Osteocyte (in vitro differentiated cells): ENCODE data around the gene TTC39A. TPM values are rescaled to one million over a fixed set of nuclear protein-coding genes. Genes with fewer than 3 reads are reported as not detected.

Experiments
- DNase-seq: peaks from one replicate; pipeline ENCODE4 v3.0.0; 2021; ENCODE audit warnings: mixed read lengths; ENCODE audit not compliant: unreplicated experiment; ENCODE audit errors: extremely low spot score
- H3K27ac Mint-ChIP-seq: one replicate; pipeline ENCODE4 v1.8.0; 2021; ENCODE audit warnings: mild to moderate bottlenecking, mixed read lengths; ENCODE audit not compliant: unreplicated experiment
- H3K27me3 Mint-ChIP-seq: one replicate; pipeline ENCODE4 v1.8.0; 2021; ENCODE audit warnings: mixed read lengths; ENCODE audit not compliant: unreplicated experiment
- H3K36me3 Mint-ChIP-seq: one replicate; pipeline ENCODE4 v1.8.0; 2021; ENCODE audit warnings: mixed read lengths; ENCODE audit not compliant: unreplicated experiment
- H3K4me1 Mint-ChIP-seq: one replicate; pipeline ENCODE4 v1.8.0; 2021; ENCODE audit warnings: mixed read lengths; ENCODE audit not compliant: unreplicated experiment
- H3K4me3 Mint-ChIP-seq: one replicate; pipeline ENCODE4 v1.8.0; 2021; ENCODE audit warnings: mild to moderate bottlenecking, moderate library complexity, mixed read lengths; ENCODE audit not compliant: unreplicated experiment
- H3K9me3 Mint-ChIP-seq: one replicate; pipeline ENCODE4 v1.8.0; 2021; ENCODE audit warnings: mixed read lengths; ENCODE audit not compliant: unreplicated experiment
- total RNA-seq: library from RNA; stranded (reverse); gene quantifications from 2 replicates; pipeline ENCODE4 v1.2.1, GENCODE V29; 2021
- TF ChIP-seq, protein P1 (sequence below): fragments of 200-600 bp; sonication (generic); IDR thresholded peaks from 2 replicates; pipeline ENCODE4 v1.5.0; 2021; ENCODE audit warnings: antibody characterized with exemption, mild to moderate bottlenecking, moderate library complexity

The TTC39A gene
- total RNA-seq, 1 donor from 2014 or later = 1.3 TPM

- TF ChIP-seq, protein P1, sequence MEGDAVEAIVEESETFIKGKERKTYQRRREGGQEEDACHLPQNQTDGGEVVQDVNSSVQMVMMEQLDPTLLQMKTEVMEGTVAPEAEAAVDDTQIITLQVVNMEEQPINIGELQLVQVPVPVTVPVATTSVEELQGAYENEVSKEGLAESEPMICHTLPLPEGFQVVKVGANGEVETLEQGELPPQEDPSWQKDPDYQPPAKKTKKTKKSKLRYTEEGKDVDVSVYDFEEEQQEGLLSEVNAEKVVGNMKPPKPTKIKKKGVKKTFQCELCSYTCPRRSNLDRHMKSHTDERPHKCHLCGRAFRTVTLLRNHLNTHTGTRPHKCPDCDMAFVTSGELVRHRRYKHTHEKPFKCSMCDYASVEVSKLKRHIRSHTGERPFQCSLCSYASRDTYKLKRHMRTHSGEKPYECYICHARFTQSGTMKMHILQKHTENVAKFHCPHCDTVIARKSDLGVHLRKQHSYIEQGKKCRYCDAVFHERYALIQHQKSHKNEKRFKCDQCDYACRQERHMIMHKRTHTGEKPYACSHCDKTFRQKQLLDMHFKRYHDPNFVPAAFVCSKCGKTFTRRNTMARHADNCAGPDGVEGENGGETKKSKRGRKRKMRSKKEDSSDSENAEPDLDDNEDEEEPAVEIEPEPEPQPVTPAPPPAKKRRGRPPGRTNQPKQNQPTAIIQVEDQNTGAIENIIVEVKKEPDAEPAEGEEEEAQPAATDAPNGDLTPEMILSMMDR = no peak
- Mint-ChIP-seq H3K4me3 (no peak overlapping the region), H3K27me3 (peaks cover 7% of the 10 kb centered on the region)
Observed at GRCh38 chr1:51344602-51345299, 14.4 kb upstream of the TTC39A start.

GRCh38 chr1:51344276-51344601 is 13.9 kb upstream of the TTC39A start:
- Mint-ChIP-seq H3K36me3 (no peaks in the 10 kb centered on the region), H3K4me3 (no peak overlapping the region), H3K9me3 (no peaks in the 10 kb centered on the region), H3K27me3 (peaks cover 7% of the 10 kb centered on the region), H3K4me1 (peaks cover 2% of the 10 kb centered on the region), H3K27ac (no peak overlapping the region)
- DNase-seq = peak; percentile 49
- TF ChIP-seq, protein P1 = no peak

More at GRCh38 chr1:51344602-51345299, 14.4 kb upstream of the TTC39A start:
- Mint-ChIP-seq H3K4me1 (peaks cover 2% of the 10 kb centered on the region), H3K36me3 (no peaks in the 10 kb centered on the region), H3K27ac (no peak overlapping the region), H3K9me3 (no peaks in the 10 kb centered on the region)
- DNase-seq = peak; percentile 84

- Mint-ChIP-seq H3K4me1 (peaks cover 2% of the 10 kb centered on the region), H3K36me3 (no peaks in the 10 kb centered on the region), H3K9me3 (no peaks in the 10 kb centered on the region), H3K27me3 (peaks cover 7% of the 10 kb centered on the region), H3K27ac (no peak overlapping the region), H3K4me3 (no peak overlapping the region)
- no peak for DNase-seq
- TF ChIP-seq, protein P1 = no peak
Observed at GRCh38 chr1:51343624-51344023, 13.3 kb upstream of the TTC39A start.

DNA sequence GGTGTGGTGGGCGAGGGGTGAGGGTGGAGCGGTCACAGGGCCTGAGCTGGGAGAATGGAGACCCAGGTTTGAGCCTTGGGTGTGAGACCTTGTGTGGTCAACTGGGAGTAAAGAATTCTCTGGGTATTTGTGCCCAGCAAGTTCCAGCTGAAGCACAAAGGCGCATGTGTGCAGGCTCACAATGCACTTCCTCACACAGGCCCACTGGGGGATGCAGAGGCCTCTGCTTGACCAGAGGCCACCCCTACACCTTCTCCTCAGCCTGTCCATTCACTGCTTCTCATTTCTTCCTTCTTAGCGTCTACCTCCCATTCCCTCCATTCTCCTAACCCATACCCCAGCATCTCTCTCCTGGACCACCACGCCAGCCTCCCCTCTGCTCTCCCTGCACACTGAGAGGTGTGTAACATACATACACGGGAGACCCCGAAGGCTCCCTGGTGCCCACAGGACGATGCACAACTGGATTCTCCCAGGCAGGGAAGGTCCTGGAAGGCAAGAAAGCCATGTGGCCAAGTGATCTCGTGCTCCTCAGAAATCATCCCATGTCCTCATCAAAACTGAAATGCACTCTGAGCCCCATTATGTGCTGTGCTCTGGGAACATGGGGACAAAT is 12.3 kb upstream of the TTC39A start:
- H3K4me3 Mint-ChIP-seq = no peak overlapping the region
- TF ChIP-seq, protein P1 = no peak
- H3K36me3 Mint-ChIP-seq = no peaks in the 10 kb centered on the region
- no peaks in the 10 kb centered on the region for H3K9me3 Mint-ChIP-seq
- H3K4me1 Mint-ChIP-seq = peaks cover 2% of the 10 kb centered on the region
- H3K27ac Mint-ChIP-seq = no peak overlapping the region
- peak; percentile 63 for DNase-seq
- H3K27me3 Mint-ChIP-seq = peaks cover 7% of the 10 kb centered on the region

GRCh38 chr1:51341876-51342496 is 11.6 kb upstream of the TTC39A start:
- TF ChIP-seq, protein P1 = no peak
- no peaks in the 10 kb centered on the region for H3K36me3 Mint-ChIP-seq
- no peaks in the 10 kb centered on the region for H3K9me3 Mint-ChIP-seq
- peaks cover 7% of the 10 kb centered on the region for H3K27me3 Mint-ChIP-seq
- DNase-seq = peak; percentile 44
- H3K4me3 Mint-ChIP-seq = no peak overlapping the region
- H3K4me1 Mint-ChIP-seq = peaks cover 2% of the 10 kb centered on the region
- H3K27ac Mint-ChIP-seq = no peak overlapping the region
